ENCODE results near the gene KRT85.

DNA sequence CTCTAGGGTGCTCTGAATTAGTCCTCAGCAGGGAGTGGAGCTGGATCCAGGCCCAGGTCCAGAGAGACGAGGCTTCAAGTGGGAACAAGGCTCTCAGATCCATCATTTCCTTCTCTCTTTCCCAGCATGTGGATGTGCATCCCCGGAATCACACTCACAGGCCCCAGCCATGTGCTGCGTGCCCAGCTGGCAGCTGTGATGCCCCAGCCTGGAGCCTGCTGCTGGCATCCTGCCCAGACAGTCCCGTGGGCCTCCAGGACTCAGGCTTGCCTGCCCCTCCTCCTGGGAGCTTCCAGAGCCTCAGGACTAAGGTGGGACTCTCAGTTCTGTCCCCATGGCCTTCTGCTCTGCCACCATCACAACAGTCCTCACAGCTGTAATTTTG, 24.3 kb upstream of the KRT85 start:
- TF ChIP-seq, protein P1, sequence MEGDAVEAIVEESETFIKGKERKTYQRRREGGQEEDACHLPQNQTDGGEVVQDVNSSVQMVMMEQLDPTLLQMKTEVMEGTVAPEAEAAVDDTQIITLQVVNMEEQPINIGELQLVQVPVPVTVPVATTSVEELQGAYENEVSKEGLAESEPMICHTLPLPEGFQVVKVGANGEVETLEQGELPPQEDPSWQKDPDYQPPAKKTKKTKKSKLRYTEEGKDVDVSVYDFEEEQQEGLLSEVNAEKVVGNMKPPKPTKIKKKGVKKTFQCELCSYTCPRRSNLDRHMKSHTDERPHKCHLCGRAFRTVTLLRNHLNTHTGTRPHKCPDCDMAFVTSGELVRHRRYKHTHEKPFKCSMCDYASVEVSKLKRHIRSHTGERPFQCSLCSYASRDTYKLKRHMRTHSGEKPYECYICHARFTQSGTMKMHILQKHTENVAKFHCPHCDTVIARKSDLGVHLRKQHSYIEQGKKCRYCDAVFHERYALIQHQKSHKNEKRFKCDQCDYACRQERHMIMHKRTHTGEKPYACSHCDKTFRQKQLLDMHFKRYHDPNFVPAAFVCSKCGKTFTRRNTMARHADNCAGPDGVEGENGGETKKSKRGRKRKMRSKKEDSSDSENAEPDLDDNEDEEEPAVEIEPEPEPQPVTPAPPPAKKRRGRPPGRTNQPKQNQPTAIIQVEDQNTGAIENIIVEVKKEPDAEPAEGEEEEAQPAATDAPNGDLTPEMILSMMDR (IDR thresholded peaks at IDR 0.05; ENCODE audit: extremely low read depth in 1 of 2, insufficient read depth in 1 of 2, low read depth in 1 of 2, low read length in 2 of 2): no peak
- TF ChIP-seq POLR2AphosphoS5 (IDR thresholded peaks at IDR 0.05; ENCODE audit: insufficient read depth, low read depth, low read length): no peak

Data from endothelial cell of umbilical vein (primary cell).